IPS-20b (cell line): ENCODE results near the gene ABRAXAS1.
"Not testable (repeated sequence)": the region's sequence is repeated elsewhere in the genome, so short reads cannot be mapped to it uniquely, and the experiment has no call there.

Experiments
- H3K27ac ChIP-seq: one replicate; pipeline ENCODE4 v1.5.1; 2013; ENCODE audit warnings: low read length
- H3K27me3 ChIP-seq: 2 replicates; pipeline ENCODE4 v1.6.1; 2013; ENCODE audit warnings: mild to moderate bottlenecking, low read length, inconsistent platforms; ENCODE audit not compliant: insufficient read depth
- H3K36me3 ChIP-seq: 2 replicates; pipeline ENCODE4 v1.6.1; 2013; ENCODE audit warnings: low read depth, mild to moderate bottlenecking, inconsistent platforms, low read length, moderate library complexity; ENCODE audit not compliant: insufficient read depth
- H3K4me1 ChIP-seq: 2 replicates; pipeline ENCODE4 v1.6.1; 2013; ENCODE audit warnings: mild to moderate bottlenecking, control low read depth, inconsistent platforms, low read length, moderate library complexity; ENCODE audit not compliant: insufficient read depth
- H3K4me3 ChIP-seq: 2 replicates; pipeline ENCODE4 v1.5.1; 2013; ENCODE audit warnings: mild to moderate bottlenecking, low read length, inconsistent platforms
- H3K9ac ChIP-seq: 2 replicates; pipeline ENCODE4 v1.6.1; 2013; ENCODE audit warnings: low read depth, mild to moderate bottlenecking, inconsistent platforms, low read length, moderate library complexity
- H3K9me3 ChIP-seq: 2 replicates; pipeline ENCODE4 v1.6.1; 2013; ENCODE audit warnings: mild to moderate bottlenecking, low read depth, low read length, inconsistent platforms; ENCODE audit not compliant: insufficient read depth

ABRAXAS1 gene

GRCh38 chr4:83484500-83485461 lies at the start of gene ABRAXAS1:
Gene ABRAXAS1 (minus strand): TSS chr4:83485100. CDS start chr4:83485072, 28 bp downstream.
- peaks cover 9% of the 10 kb centered on the region; the same call in 1 of the 2 replicates for H3K36me3 ChIP-seq
- peak within 1 kb of the TSS; percentile 70; the same call in 1 of the 2 replicates for H3K9ac ChIP-seq
- H3K9me3 ChIP-seq, result no peaks in the 10 kb centered on the region
- no peak within 1 kb of the TSS for H3K27ac ChIP-seq
- H3K4me3 ChIP-seq, result peak within 1 kb of the TSS; percentile 80
- peaks cover 9% of the 10 kb centered on the region; the same call in 1 of the 2 replicates for H3K27me3 ChIP-seq
- peaks cover 5% of the 10 kb centered on the region; the same call in 1 of the 2 replicates for H3K4me1 ChIP-seq

GRCh38 chr4:83527671-83528070 lies 42.8 kb upstream of the ABRAXAS1 start:
- Histone ChIP-seq H3K9me3 (no peaks in the 10 kb centered on the region; the same call in 1 of the 2 replicates), H3K9ac (no peak overlapping the region), H3K27ac (no peak overlapping the region), H3K4me3 (no peak overlapping the region), H3K36me3 (no peaks in the 10 kb centered on the region), H3K4me1 (no peaks in the 10 kb centered on the region), H3K27me3 (no peaks in the 10 kb centered on the region)

GRCh38 chr4:83522239-83522638 lies 37.3 kb upstream of the ABRAXAS1 start:
- Histone ChIP-seq H3K9me3 (no peaks in the 10 kb centered on the region; the same call in 1 of the 2 replicates), H3K4me1 (no peaks in the 10 kb centered on the region), H3K4me3 (no peak overlapping the region), H3K9ac (no peak overlapping the region), H3K27me3 (no peaks in the 10 kb centered on the region), H3K36me3 (no peaks in the 10 kb centered on the region), H3K27ac (no peak overlapping the region)

- H3K27ac ChIP-seq, result no peak overlapping the region
- H3K9me3 ChIP-seq, result no peaks in the 10 kb centered on the region
- H3K4me1 ChIP-seq, result no peaks in the 10 kb centered on the region
- no peak overlapping the region for H3K4me3 ChIP-seq
- no peaks in the 10 kb centered on the region for H3K27me3 ChIP-seq
- no peak overlapping the region for H3K9ac ChIP-seq
- H3K36me3 ChIP-seq, result no peaks in the 10 kb centered on the region
Measured at GRCh38 chr4:83516042-83516772, 31.3 kb upstream of the ABRAXAS1 start.

GRCh38 chr4:83510442-83510841 lies 25.5 kb upstream of the ABRAXAS1 start:
- no peak overlapping the region for H3K9ac ChIP-seq
- no peak overlapping the region for H3K27ac ChIP-seq
- no peaks in the 10 kb centered on the region for H3K4me1 ChIP-seq
- no peaks in the 10 kb centered on the region for H3K9me3 ChIP-seq
- H3K4me3 ChIP-seq, result no peak overlapping the region
- H3K36me3 ChIP-seq, result no peaks in the 10 kb centered on the region
- no peaks in the 10 kb centered on the region for H3K27me3 ChIP-seq

- H3K27ac ChIP-seq, H3K4me3 ChIP-seq, H3K27me3 ChIP-seq, H3K4me1 ChIP-seq, H3K36me3 ChIP-seq, H3K9me3 ChIP-seq, H3K9ac ChIP-seq: not testable (repeated sequence)
Measured at GRCh38 chr4:83509156-83509585, 24.3 kb upstream of the ABRAXAS1 start.

- Histone ChIP-seq H3K9ac (no peak overlapping the region), H3K36me3 (no peaks in the 10 kb centered on the region), H3K27me3 (no peaks in the 10 kb centered on the region), H3K4me1 (no peaks in the 10 kb centered on the region), H3K27ac (no peak overlapping the region), H3K9me3 (no peaks in the 10 kb centered on the region), H3K4me3 (no peak overlapping the region)
Measured at GRCh38 chr4:83504996-83505395, 20.1 kb upstream of the ABRAXAS1 start.

- Histone ChIP-seq H3K27me3 (no peaks in the 10 kb centered on the region), H3K4me1 (no peaks in the 10 kb centered on the region), H3K9me3 (no peaks in the 10 kb centered on the region), H3K9ac (no peak overlapping the region), H3K27ac (no peak overlapping the region), H3K36me3 (no peaks in the 10 kb centered on the region), H3K4me3 (no peak overlapping the region)
Measured at GRCh38 chr4:83504503-83504902, 19.6 kb upstream of the ABRAXAS1 start.

GRCh38 chr4:83503974-83504373 lies 19.1 kb upstream of the ABRAXAS1 start:
- Histone ChIP-seq H3K36me3 (no peaks in the 10 kb centered on the region), H3K4me3 (no peak overlapping the region), H3K9ac (no peak overlapping the region), H3K4me1 (no peaks in the 10 kb centered on the region), H3K27ac (no peak overlapping the region), H3K9me3 (no peaks in the 10 kb centered on the region), H3K27me3 (no peaks in the 10 kb centered on the region)

- not testable (repeated sequence) for H3K36me3 ChIP-seq, H3K9ac ChIP-seq, H3K27ac ChIP-seq, H3K4me3 ChIP-seq, H3K4me1 ChIP-seq, H3K9me3 ChIP-seq, H3K27me3 ChIP-seq
Measured at GRCh38 chr4:83501671-83502070, 16.8 kb upstream of the ABRAXAS1 start.

GRCh38 chr4:83498187-83498586 lies 13.3 kb upstream of the ABRAXAS1 start:
- no peaks in the 10 kb centered on the region for H3K27me3 ChIP-seq
- H3K9ac ChIP-seq, result no peak overlapping the region
- H3K4me3 ChIP-seq, result no peak overlapping the region
- no peaks in the 10 kb centered on the region for H3K36me3 ChIP-seq
- H3K4me1 ChIP-seq, result no peaks in the 10 kb centered on the region
- no peaks in the 10 kb centered on the region for H3K9me3 ChIP-seq
- no peak overlapping the region for H3K27ac ChIP-seq
